Measurements from ENCODE around the gene PMIS2.

PMIS2 gene

DNA sequence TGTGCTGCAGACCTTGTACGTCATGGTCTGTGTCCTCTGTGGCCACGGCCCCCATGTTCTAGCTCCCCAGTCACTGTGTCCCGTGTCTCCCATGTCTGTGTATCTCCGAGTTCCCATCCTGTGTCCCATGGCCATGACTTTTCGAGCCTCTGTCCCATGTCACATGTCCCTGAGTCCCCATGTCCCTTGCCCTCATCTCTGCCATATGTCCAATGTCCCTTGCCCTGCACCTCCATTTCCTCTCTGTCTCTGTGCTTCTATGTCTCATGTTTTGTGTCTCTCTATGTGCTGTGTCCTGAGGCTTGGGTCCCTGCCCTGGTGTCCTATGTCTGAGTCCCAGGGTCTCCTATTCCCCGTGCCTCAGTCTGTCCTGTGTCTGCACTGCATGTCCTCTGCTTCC is 24.5 kb upstream of the PMIS2 start:
- no peaks in the 10 kb centered on the region for H3K36me3 ChIP-seq (ENCODE audit: control insufficient read depth, insufficient read depth, low read length)
- TF ChIP-seq, protein P1, sequence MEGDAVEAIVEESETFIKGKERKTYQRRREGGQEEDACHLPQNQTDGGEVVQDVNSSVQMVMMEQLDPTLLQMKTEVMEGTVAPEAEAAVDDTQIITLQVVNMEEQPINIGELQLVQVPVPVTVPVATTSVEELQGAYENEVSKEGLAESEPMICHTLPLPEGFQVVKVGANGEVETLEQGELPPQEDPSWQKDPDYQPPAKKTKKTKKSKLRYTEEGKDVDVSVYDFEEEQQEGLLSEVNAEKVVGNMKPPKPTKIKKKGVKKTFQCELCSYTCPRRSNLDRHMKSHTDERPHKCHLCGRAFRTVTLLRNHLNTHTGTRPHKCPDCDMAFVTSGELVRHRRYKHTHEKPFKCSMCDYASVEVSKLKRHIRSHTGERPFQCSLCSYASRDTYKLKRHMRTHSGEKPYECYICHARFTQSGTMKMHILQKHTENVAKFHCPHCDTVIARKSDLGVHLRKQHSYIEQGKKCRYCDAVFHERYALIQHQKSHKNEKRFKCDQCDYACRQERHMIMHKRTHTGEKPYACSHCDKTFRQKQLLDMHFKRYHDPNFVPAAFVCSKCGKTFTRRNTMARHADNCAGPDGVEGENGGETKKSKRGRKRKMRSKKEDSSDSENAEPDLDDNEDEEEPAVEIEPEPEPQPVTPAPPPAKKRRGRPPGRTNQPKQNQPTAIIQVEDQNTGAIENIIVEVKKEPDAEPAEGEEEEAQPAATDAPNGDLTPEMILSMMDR (IDR thresholded peaks at IDR 0.05; ENCODE audit: insufficient read depth, low read length, poor library complexity, severe bottlenecking), result no peak
- no peak for DNase-seq (ENCODE audit: extremely low read depth, insufficient read length)
- no peak overlapping the region for H3K4me3 ChIP-seq (replicated peaks; ENCODE audit: low read depth, low read length)
- H3K27me3 ChIP-seq (replicated peaks; ENCODE audit: control insufficient read depth, insufficient read depth, low read length), result no peaks in the 10 kb centered on the region; the same call in 1 of the 2 replicates

- DNase-seq (ENCODE audit: extremely low read depth, insufficient read length), result no peak
- no peaks in the 10 kb centered on the region for H3K36me3 ChIP-seq (ENCODE audit: control insufficient read depth, insufficient read depth, low read length)
- no peaks in the 10 kb centered on the region; the same call in 1 of the 2 replicates for H3K27me3 ChIP-seq (replicated peaks; ENCODE audit: control insufficient read depth, insufficient read depth, low read length)
- no peak overlapping the region for H3K4me3 ChIP-seq (replicated peaks; ENCODE audit: low read depth, low read length)
- TF ChIP-seq, protein P1 (IDR thresholded peaks at IDR 0.05; ENCODE audit: insufficient read depth, low read length, poor library complexity, severe bottlenecking), result no peak
Measured at GRCh38 chr19:35562336-35562735, 23.6 kb upstream of the PMIS2 start.

DNA sequence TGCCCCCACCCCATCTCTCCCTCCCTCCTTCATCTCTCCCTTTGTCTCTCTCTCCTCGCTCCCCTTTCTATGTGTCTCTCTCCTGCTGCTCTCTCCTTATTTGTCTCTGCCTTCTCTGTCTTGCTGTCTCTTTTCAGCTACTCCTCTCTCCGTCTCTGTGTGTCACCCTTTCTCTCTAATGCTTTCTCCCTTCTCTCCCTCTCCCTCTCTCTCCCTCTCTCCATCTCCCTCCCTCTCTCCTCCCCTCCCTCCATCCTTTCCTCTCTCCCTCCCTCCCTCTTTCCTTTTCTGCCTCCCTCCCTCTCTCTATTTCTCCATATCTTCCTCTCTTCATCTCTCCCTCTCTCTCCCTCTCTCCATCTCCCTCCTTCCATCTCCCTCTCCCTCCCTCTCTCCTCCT is 23.2 kb upstream of the PMIS2 start:
- Histone ChIP-seq H3K27me3 (replicated peaks; ENCODE audit: control insufficient read depth, insufficient read depth, low read length) (no peaks in the 10 kb centered on the region; the same call in 1 of the 2 replicates), H3K4me3 (replicated peaks; ENCODE audit: low read depth, low read length) (no peak overlapping the region), H3K36me3 (ENCODE audit: control insufficient read depth, insufficient read depth, low read length) (no peaks in the 10 kb centered on the region)
- TF ChIP-seq, protein P1 (IDR thresholded peaks at IDR 0.05; ENCODE audit: insufficient read depth, low read length, poor library complexity, severe bottlenecking), result no peak
- no peak for DNase-seq (ENCODE audit: extremely low read depth, insufficient read length)

DNA sequence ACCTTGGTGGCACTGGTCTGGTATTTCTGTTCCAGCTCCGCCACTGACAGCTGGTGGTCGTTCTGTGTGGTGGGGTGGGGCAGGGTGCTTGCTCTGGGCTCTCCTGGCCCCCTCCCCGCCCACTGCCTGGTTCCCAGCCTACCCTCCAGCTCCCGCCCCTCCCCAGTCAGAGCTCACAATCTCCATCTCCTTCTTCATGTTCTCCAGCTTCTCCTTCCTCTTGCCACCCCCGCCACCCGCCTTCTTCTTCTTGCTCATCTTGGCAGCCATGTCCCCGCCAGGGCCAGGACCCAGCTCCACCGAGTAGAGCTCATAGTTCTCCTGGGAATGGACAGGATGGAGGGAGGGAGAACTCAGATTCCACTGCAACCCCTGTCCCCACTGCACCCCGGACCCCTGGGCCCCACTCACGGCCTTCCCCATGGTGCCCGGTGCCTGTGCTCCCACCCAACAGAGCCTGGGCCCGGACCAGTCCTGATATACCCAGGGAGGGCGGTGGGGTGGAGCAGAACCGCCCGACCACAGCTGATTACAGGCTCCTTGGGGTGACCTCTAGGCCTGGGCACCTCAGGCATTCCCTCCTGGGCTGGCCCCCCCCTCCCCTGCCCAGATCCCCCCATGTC is 22.7 kb upstream of the PMIS2 start, which contains the start of gene ATP4A:
Gene ATP4A, minus strand, starts transcription at position 452 of the 623 bp plus-strand sequence. Its CDS starts 29 bp downstream, at position 423.
- no peaks in the 10 kb centered on the region for H3K36me3 ChIP-seq (ENCODE audit: control insufficient read depth, insufficient read depth, low read length)
- no peak within 1 kb of the TSS for H3K4me3 ChIP-seq (replicated peaks; ENCODE audit: low read depth, low read length)
- TF ChIP-seq, protein P1 (IDR thresholded peaks at IDR 0.05; ENCODE audit: insufficient read depth, low read length, poor library complexity, severe bottlenecking), result no peak
- DNase-seq (ENCODE audit: extremely low read depth, insufficient read length), result no peak
- no peaks in the 10 kb centered on the region; the same call in 1 of the 2 replicates for H3K27me3 ChIP-seq (replicated peaks; ENCODE audit: control insufficient read depth, insufficient read depth, low read length)

- TF ChIP-seq, protein P1 (IDR thresholded peaks at IDR 0.05; ENCODE audit: insufficient read depth, low read length, poor library complexity, severe bottlenecking), result no peak
Measured at GRCh38 chr19:35565016-35565856, 20.7 kb upstream of the PMIS2 start.

More at GRCh38 chr19:35565016-35565856, 20.7 kb upstream of the PMIS2 start:
- H3K4me3 ChIP-seq (replicated peaks; ENCODE audit: low read depth, low read length), result no peak overlapping the region
- no peaks in the 10 kb centered on the region for H3K36me3 ChIP-seq (ENCODE audit: control insufficient read depth, insufficient read depth, low read length)
- no peaks in the 10 kb centered on the region; the same call in 1 of the 2 replicates for H3K27me3 ChIP-seq (replicated peaks; ENCODE audit: control insufficient read depth, insufficient read depth, low read length)
- DNase-seq (ENCODE audit: extremely low read depth, insufficient read length), result no peak
